ENCODE measurements around the gene VPS4B.
A peak's percentile ranks its signal among the peaks of the same experiment; 100 is the strongest.
"Not testable (repeated sequence)": the region's sequence is repeated elsewhere in the genome, so short reads cannot be mapped to it uniquely, and the experiment has no call there.

The VPS4B gene

DNA sequence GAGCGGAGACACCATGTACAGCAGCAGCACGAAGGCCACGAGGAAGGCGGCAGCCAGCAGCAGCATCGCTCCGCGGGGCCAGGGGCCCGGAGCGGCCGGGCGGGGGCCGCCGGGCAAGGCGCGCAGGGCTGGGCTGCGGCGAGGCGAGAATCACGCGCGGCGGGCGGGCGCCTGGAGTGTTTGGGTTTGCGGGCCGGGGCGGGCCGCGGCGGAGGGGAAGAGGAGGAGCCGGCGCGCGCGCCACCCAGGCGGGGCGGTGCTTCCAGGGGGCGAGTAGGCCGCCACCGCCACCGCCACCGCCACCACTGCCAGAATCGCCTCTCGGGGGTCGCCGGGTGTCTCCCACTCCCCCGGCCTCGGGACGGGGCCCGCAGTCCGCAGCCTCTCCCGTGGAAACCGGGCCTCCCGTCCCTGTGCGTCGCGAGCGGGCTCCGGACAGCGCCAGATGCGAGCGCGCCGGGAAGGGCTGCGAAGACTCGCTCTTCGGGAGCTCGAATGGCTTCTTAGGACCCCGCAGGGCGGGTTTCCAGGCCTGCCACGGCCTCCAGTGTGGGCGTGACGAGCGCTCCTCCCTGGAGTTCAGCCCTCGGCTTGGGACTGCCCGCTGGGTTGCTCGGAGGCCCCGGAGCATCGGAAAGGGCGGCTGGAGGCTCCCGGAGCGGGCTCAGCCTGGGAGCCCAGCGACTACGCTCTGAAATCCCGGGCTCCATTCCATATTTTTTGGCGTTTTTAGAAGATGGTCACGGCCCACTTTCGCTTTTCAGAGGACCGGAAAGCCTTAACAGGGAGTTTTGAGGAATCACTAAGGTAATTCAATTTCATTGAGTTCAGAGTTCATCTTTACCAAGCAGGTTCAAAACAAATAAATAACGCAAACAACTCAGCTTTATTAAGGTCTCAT lies 55.0 kb downstream of the VPS4B start, which contains the start of gene KDSR:
Gene KDSR, minus strand, starts transcription at position 154 of the 901 bp plus-strand sequence. Its CDS starts 88 bp downstream, at position 66.
- peak; percentile 96 for DNase-seq

DNA sequence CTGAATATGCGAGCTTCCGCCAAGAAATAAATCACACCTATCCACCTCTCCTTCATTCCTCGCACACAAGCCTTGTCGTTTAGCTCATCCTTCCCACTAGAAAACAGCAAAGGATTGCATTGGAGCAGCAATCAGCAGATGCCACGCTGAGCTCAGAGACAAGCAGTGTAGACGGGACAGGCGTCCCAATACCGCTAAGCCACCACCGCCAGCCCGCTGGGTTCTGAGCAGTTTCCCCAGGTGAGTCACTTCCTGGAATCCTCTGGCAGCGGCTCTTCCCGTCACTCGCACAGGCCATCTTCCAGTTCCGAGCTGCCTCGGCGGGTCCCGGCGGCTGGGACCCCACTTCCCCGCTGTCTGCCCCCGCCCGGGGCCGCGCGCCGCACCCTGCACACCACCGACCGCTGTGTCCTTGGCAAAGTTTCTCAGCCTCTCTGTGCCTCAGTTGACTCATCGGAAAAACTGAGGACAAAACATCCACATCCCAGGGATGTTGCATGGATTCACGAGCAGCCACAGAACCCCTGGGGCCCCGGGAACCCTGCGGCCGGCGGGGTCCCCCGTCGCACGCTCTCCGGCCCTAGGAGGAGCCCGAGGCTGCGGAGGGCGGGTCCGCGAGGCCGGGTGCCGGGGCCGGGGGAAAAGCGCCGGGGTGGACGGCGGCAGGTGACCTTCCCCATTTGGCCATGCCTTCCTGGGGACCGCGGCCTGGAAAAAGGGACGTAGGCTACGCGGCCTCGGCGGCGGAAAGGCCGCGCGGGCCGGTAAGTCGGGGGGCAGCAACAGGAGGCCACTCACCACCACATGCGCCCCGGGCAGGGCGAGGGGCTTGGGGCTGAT lies 55.8 kb downstream of the VPS4B start:
- DNase-seq, result peak; percentile 49

DNA sequence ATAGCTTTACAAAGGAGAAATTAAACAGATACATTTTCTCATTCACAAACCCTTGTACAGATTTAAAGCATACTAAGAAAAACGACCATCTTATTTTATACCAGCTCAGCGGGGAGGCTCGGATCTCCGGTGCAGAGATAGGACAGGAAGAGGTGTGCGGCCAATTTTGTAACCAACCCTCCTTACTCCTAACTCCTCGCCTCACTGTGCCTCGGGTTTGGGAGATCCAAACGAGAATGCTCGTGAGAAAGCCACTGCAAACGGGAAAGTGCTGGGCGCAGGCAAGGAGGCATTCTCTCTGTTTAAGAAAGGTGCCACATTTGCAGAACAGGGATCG lies 56.4 kb downstream of the VPS4B start:
- no peak for DNase-seq

- DNase-seq, result no peak
Observed at GRCh38 chr18:63363951-63364350, 58.3 kb downstream of the VPS4B start.

DNA sequence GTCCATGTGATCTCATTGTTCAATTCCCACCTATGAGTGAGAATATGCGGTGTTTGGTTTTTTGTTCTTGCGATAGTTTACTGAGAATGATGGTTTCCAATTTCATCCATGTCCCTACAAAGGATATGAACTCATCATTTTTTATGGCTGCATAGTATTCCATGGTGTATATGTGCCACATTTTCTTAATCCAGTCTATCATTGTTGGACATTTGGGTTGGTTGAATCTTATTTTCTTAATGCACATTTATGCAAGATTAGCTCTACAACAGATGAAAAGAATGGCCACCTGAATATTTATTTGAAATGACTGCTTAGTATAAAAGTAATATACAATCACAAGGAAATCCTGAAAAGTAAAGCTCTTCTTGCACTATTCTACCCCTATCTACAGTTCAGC lies 58.9 kb downstream of the VPS4B start:
- DNase-seq, result not testable (repeated sequence)

DNA sequence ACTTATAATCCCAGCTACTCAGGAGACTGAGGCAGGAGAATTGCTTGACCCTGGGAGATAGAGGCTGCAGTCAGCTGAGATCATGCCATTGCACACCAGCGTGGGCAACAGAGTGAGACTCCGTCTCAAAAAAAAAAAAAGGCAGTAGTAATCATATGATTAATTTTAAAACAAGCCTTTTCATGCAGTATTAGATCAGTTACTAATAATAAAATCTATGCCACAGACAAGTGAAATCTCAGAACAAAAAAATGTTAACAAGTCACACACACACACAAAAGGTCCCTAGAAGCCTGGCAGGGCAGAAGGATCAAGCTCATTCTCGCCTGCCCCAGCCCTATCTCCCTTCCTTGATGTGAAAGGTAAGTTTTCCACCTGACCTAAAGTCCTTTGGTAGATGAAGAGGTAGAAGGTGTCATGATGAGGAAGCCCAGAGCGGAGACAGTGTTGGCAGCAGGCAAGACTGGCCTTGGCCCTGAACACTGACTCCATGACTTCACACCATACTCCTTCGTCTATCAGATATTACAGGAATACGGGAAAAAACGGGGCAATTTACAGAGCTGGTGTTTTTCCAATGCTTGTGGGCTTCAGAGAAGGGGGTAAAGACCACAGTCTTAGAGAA lies 65.9 kb downstream of the VPS4B start:
- DNase-seq, result no peak

- DNase-seq, result no peak
Observed at GRCh38 chr18:63350230-63350629, 72.0 kb downstream of the VPS4B start.

GRCh38 chr18:63348508-63349136 lies 73.7 kb downstream of the VPS4B start:
- no peak for DNase-seq

- DNase-seq, result no peak
Observed at GRCh38 chr18:63346480-63347183, 75.6 kb downstream of the VPS4B start.

GRCh38 chr18:63346031-63346430 lies 76.2 kb downstream of the VPS4B start:
- no peak for DNase-seq

- DNase-seq, result no peak
Observed at GRCh38 chr18:63344918-63345317, 77.4 kb downstream of the VPS4B start.

DNA sequence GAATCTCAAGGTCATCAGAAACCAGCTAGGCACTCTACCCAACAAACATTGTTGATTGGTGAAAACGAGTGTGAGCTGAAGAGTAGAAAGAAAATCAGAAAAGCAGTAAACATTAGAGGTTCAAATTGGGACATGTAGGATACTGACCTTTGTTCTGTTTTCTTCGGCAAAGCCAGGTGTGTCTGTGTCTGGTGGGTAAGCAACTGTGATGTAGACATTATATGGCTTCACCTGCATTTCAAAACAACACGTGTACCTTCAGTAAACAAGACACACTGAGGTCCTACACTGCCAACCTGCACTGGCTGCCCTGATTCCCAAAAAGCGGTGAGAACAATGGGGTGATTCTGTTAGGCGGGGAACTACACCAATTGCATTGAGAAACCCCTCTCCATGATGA lies 78.0 kb downstream of the VPS4B start:
- DNase-seq, result no peak

DNA sequence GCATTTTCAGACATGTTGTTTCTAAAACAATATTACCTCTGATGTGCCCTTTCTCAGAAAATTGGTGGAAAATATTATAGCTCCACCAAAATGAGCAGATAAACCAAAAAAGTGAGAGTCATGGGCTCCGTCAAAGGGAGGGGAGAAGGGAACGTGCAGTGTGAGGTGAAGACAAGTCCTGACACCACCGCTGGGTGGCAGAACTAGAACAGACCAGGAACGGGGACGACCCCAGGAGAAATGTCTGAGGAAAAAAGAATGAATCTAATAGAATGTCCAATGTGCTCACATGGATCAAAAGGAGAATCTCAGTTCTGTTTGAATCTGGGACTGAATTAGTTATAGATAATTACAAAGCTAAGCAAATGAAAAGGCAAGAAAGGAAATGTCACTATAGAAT lies 80.1 kb downstream of the VPS4B start:
- DNase-seq, result no peak

DNA sequence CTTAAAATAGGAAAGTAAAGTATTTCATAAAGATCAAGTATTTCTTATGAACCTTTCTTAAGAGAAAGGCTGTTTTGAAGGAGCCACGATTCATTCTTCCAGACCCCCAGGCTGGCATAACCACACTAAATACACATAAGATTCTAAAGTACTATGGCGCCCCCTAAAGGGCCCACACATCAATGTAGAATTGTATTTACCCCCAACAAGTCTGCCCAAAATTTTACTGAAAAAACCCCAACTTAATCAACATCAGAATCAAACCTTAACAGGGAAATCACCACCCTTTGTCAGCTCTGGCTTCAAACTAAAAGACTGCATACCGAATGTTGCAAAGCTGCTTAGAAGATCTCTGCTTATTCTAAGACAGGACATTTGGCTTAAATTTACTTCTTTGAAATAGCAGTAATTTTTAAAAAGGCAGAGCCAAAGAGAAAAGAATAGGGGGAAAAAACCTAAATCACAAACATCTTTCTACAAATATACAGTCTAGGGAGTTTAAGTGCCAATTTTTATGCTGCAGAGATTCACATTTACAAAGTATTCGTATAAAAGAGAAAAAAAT lies 82.3 kb downstream of the VPS4B start:
- DNase-seq, result peak; percentile 16
